Esophagus squamous epithelium (tissue), 4 donors: ENCODE measurements around the gene FAM163B.

Source experiments
- POLR2A ChIP-seq, 4 donors: fragments of 450-650 bp; IDR thresholded peaks; one replicate each; pipeline ENCODE4 v1.6.1; 2017; ENCODE audit warnings: antibody characterized with exemption in 4 of 4, mild to moderate bottlenecking in 4 of 4, moderate library complexity in 3 of 4
- TF ChIP-seq, protein P1 (sequence below), 6 experiments: fragments of 450-650 bp in 4 of 6; fragments of 200-600 bp in 2 of 6; sonication (generic) in 2 of 6; IDR thresholded peaks; one replicate each; pipeline ENCODE4 v1.5.1; 2016 to 2019; ENCODE audit warnings: antibody characterized with exemption in 6 of 6, mild to moderate bottlenecking in 4 of 6, moderate library complexity in 4 of 6

DNA sequence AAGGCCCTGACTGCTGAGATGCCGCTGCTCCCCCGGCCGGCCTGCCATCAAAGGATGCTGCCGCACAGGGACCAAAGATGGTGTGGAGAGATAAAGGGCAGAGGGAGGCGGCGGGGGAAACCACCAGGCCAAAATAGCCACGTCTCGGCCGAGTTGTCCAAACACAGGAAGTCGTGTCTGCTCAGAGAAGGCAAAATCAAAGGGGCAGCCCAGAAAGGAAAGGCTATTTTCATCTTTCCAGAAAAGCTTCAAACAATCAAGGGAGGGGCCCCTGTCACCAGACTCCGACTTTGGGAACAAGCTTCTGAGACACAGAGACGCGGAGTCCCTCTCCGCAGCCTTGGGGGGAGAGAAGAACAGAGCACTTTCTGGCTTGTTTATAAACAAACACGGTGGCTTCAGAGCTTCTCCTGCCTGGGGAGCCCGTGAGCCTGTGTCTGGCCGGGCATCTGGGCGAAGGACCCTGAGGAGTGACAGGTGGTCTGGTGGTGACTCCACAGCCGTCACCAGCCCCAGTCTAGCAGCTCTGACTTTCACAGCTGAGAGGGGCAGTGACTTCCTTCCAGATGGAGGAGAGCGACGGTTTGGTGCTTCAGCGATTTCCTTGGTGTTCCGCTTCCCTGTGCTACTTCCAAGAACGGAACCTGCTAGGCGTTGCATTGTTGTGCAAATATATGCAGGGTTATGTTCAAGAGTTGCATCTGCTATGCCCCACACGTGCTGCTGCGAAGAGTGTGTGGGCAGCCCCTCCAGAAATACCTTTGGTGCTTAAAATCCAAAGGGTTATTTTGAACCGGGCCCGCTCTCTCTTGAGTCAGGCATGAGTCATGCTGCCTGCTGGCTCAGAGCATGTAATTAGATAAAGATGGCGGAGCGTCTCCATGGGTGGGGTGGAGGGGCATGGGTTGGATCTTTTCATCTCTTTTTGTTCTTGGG, 50.7 kb downstream of the FAM163B start:
- TF ChIP-seq, protein P1, sequence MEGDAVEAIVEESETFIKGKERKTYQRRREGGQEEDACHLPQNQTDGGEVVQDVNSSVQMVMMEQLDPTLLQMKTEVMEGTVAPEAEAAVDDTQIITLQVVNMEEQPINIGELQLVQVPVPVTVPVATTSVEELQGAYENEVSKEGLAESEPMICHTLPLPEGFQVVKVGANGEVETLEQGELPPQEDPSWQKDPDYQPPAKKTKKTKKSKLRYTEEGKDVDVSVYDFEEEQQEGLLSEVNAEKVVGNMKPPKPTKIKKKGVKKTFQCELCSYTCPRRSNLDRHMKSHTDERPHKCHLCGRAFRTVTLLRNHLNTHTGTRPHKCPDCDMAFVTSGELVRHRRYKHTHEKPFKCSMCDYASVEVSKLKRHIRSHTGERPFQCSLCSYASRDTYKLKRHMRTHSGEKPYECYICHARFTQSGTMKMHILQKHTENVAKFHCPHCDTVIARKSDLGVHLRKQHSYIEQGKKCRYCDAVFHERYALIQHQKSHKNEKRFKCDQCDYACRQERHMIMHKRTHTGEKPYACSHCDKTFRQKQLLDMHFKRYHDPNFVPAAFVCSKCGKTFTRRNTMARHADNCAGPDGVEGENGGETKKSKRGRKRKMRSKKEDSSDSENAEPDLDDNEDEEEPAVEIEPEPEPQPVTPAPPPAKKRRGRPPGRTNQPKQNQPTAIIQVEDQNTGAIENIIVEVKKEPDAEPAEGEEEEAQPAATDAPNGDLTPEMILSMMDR (IDR thresholded peaks at IDR 0.05): no peak
- TF ChIP-seq POLR2A (IDR thresholded peaks at IDR 0.05): no peak
